GM12801 (cell line): Measurements from ENCODE around the gene STX16.

ENCODE experiments used
- CTCF ChIP-seq: IDR thresholded peaks from one replicate; pipeline ENCODE4 v1.5.1; 2011; ENCODE audit warnings: control low read depth; ENCODE audit not compliant: insufficient read length; ENCODE audit errors: extremely low read depth

The STX16 gene

GRCh38 chr20:58660855-58661597, 9.9 kb downstream of the STX16 start:
- TF ChIP-seq CTCF, result no peak

- no peak for TF ChIP-seq CTCF
These were observed 10.8 kb downstream of the STX16 start for GRCh38 chr20:58661598-58662473.

- no peak for TF ChIP-seq CTCF
These were observed 13.2 kb downstream of the STX16 start for GRCh38 chr20:58664331-58664730.

- no peak for TF ChIP-seq CTCF
These were observed 13.8 kb downstream of the STX16 start for GRCh38 chr20:58664883-58665282.

- TF ChIP-seq CTCF, result no peak
These were observed 14.5 kb downstream of the STX16 start for GRCh38 chr20:58665606-58666005.

GRCh38 chr20:58666702-58667101, 15.6 kb downstream of the STX16 start:
- no peak for TF ChIP-seq CTCF

GRCh38 chr20:58667975-58668374, 16.9 kb downstream of the STX16 start:
- no peak for TF ChIP-seq CTCF
